NB4 (cell line): ENCODE measurements around the gene HVCN1.

ENCODE experiments used
- MAX ChIP-seq: IDR thresholded peaks from 2 replicates; pipeline ENCODE4 v1.6.1; 2011; ENCODE audit warnings: low read depth, low read length
- MYC ChIP-seq: IDR thresholded peaks from 2 replicates; pipeline ENCODE4 v1.6.1; 2011; ENCODE audit warnings: low read depth, low read length
- POLR2A ChIP-seq: IDR thresholded peaks from 2 replicates; pipeline ENCODE4 v1.6.1; 2011; ENCODE audit warnings: mild to moderate bottlenecking; ENCODE audit not compliant: insufficient read length; ENCODE audit errors: extremely low read depth
- TF ChIP-seq, protein P1 (sequence below): IDR thresholded peaks from one replicate; pipeline ENCODE4 v1.5.1; 2012; ENCODE audit warnings: low read depth, low read length

DNA sequence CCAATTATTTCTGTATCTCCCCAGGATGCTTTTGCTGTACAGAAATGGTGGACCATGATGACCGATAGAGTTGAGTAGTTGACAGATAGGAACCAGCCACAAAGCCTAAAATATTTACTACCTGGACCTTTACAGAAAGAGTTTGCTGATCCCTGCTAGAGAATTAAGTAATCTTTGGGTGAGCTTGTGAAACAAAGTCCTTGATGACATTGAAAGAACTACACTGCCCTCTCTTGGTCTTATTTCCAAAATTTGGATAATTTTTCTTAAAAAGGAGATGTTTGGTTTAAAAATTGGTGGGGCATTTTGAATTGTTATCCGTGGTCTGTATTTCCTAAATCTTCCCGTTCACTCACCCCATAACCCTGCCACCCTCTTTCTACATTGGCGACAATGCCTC lies 88.7 kb downstream of the HVCN1 start:
- TF ChIP-seq, protein P1, sequence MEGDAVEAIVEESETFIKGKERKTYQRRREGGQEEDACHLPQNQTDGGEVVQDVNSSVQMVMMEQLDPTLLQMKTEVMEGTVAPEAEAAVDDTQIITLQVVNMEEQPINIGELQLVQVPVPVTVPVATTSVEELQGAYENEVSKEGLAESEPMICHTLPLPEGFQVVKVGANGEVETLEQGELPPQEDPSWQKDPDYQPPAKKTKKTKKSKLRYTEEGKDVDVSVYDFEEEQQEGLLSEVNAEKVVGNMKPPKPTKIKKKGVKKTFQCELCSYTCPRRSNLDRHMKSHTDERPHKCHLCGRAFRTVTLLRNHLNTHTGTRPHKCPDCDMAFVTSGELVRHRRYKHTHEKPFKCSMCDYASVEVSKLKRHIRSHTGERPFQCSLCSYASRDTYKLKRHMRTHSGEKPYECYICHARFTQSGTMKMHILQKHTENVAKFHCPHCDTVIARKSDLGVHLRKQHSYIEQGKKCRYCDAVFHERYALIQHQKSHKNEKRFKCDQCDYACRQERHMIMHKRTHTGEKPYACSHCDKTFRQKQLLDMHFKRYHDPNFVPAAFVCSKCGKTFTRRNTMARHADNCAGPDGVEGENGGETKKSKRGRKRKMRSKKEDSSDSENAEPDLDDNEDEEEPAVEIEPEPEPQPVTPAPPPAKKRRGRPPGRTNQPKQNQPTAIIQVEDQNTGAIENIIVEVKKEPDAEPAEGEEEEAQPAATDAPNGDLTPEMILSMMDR = no peak
- no peak for TF ChIP-seq POLR2A
- TF ChIP-seq MAX = no peak
- TF ChIP-seq MYC = no peak
